ENCODE results near the gene EXOC6B. TPM values are rescaled to one million over a fixed set of nuclear protein-coding genes. Genes with fewer than 3 reads are reported as not detected.

EXOC6B gene
- total RNA-seq, 2 experiments from 2014 or later: 16.9 to 17.5 TPM

GRCh38 chr2:72191441-72191840 is 634.4 kb downstream of the EXOC6B start:
- no peak overlapping the region for H3K27ac ChIP-seq (ENCODE audit: low read depth in 1 of 2, low read length in 2 of 2)
- Mint-ChIP-seq H3K9me3 (no peaks in the 10 kb centered on the region), H3K36me3 (ENCODE audit: low read depth) (peaks cover 18% of the 10 kb centered on the region), H3K27ac (no peak overlapping the region), H3K4me3 (no peak overlapping the region), H3K27me3 (no peaks in the 10 kb centered on the region), H3K4me1 (ENCODE audit: low read depth) (no peaks in the 10 kb centered on the region)
- H3K4me1 ChIP-seq (ENCODE audit: insufficient read depth, low read length): no peaks in the 10 kb centered on the region
- H3K9me3 ChIP-seq (ENCODE audit: control insufficient read depth in 1 of 2, insufficient read depth in 1 of 2, low read length in 2 of 2): peaks cover 0 to 15% of the 10 kb centered on the region in 2 experiments
- no peaks in the 10 kb centered on the region for H3K36me3 ChIP-seq (ENCODE audit: insufficient read depth, low read length)
- intact Hi-C loops (cut with DNase I, micrococcal nuclease): no loop called here
- H3K4me3 ChIP-seq (ENCODE audit: low read length): no peak overlapping the region
- no peaks in the 10 kb centered on the region for H3K27me3 ChIP-seq (ENCODE audit: control insufficient read depth in 1 of 2, insufficient read depth in 2 of 2, low read length in 2 of 2)
- DNase-seq (no peak), ATAC-seq (ENCODE audit: poor library complexity) (no peak)
- ChIA-PET CTCF (no interaction called here), POLR2A (interaction anchor here (0.6 kb wide), 1 partner anchor 27 kb away, joined by 3 read pairs; no protein-coding TSS in a partner anchor)
- TF ChIP-seq, protein P1, sequence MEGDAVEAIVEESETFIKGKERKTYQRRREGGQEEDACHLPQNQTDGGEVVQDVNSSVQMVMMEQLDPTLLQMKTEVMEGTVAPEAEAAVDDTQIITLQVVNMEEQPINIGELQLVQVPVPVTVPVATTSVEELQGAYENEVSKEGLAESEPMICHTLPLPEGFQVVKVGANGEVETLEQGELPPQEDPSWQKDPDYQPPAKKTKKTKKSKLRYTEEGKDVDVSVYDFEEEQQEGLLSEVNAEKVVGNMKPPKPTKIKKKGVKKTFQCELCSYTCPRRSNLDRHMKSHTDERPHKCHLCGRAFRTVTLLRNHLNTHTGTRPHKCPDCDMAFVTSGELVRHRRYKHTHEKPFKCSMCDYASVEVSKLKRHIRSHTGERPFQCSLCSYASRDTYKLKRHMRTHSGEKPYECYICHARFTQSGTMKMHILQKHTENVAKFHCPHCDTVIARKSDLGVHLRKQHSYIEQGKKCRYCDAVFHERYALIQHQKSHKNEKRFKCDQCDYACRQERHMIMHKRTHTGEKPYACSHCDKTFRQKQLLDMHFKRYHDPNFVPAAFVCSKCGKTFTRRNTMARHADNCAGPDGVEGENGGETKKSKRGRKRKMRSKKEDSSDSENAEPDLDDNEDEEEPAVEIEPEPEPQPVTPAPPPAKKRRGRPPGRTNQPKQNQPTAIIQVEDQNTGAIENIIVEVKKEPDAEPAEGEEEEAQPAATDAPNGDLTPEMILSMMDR (IDR thresholded peaks at IDR 0.05): no peak

GRCh38 chr2:72185206-72185605 is 640.6 kb downstream of the EXOC6B start:
- TF ChIP-seq, protein P1 (IDR thresholded peaks at IDR 0.05): no peak
- Histone ChIP-seq H3K4me3 (ENCODE audit: low read length) (no peak overlapping the region), H3K36me3 (ENCODE audit: insufficient read depth, low read length) (no peaks in the 10 kb centered on the region), H3K27ac (ENCODE audit: low read depth in 1 of 2, low read length in 2 of 2) (no peak overlapping the region), H3K4me1 (ENCODE audit: insufficient read depth, low read length) (no peaks in the 10 kb centered on the region), H3K27me3 (ENCODE audit: control insufficient read depth in 1 of 2, insufficient read depth in 2 of 2, low read length in 2 of 2) (no peaks in the 10 kb centered on the region), H3K9me3 (ENCODE audit: control insufficient read depth in 1 of 2, insufficient read depth in 1 of 2, low read length in 2 of 2) (peaks cover 0 to 15% of the 10 kb centered on the region in 2 experiments)
- no peak for DNase-seq
- no peak for ATAC-seq (ENCODE audit: poor library complexity)
- ChIA-PET POLR2A (no interaction called here), CTCF (no interaction called here)
- no peak overlapping the region for H3K27ac Mint-ChIP-seq
- H3K4me3 Mint-ChIP-seq: no peak overlapping the region
- no peaks in the 10 kb centered on the region for H3K27me3 Mint-ChIP-seq
- no peaks in the 10 kb centered on the region for H3K4me1 Mint-ChIP-seq (ENCODE audit: low read depth)
- peaks cover 23% of the 10 kb centered on the region for H3K36me3 Mint-ChIP-seq (ENCODE audit: low read depth)
- H3K9me3 Mint-ChIP-seq: no peaks in the 10 kb centered on the region
- intact Hi-C loops (cut with DNase I, micrococcal nuclease): no loop called here

DNA sequence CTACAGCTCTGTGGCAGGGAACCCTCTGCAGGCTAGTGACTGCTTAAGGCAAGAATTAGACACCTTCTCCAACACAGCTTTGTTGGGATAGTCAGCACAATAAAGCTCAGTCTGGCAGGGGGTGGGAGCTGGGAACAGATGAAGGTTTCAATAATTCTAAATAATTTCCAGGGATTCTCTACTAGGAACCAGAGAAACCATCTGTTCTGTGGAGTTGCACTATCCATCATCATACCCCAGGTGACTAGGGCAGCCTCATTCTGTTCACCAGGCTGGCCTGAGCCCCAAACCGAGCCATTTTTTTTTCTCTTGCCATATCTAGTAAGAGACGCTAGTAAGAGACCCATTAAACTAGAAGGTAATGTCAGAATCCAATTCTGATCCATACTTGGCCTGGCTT is 642.4 kb downstream of the EXOC6B start:
- Mint-ChIP-seq H3K36me3 (ENCODE audit: low read depth) (peaks cover 35% of the 10 kb centered on the region), H3K27me3 (no peaks in the 10 kb centered on the region), H3K27ac (no peak overlapping the region), H3K4me1 (ENCODE audit: low read depth) (no peaks in the 10 kb centered on the region), H3K4me3 (no peak overlapping the region), H3K9me3 (no peaks in the 10 kb centered on the region)
- no peak for ATAC-seq (ENCODE audit: poor library complexity)
- Histone ChIP-seq H3K9me3 (ENCODE audit: control insufficient read depth in 1 of 2, insufficient read depth in 1 of 2, low read length in 2 of 2) (peaks cover 0 to 15% of the 10 kb centered on the region in 2 experiments), H3K36me3 (ENCODE audit: insufficient read depth, low read length) (peaks cover 10% of the 10 kb centered on the region), H3K4me1 (ENCODE audit: insufficient read depth, low read length) (no peaks in the 10 kb centered on the region), H3K27ac (ENCODE audit: low read depth in 1 of 2, low read length in 2 of 2) (no peak overlapping the region), H3K4me3 (ENCODE audit: low read length) (no peak overlapping the region), H3K27me3 (ENCODE audit: control insufficient read depth in 1 of 2, insufficient read depth in 2 of 2, low read length in 2 of 2) (no peaks in the 10 kb centered on the region)
- intact Hi-C loops (cut with DNase I, micrococcal nuclease): no loop called here
- TF ChIP-seq, protein P1 (IDR thresholded peaks at IDR 0.05): no peak
- ChIA-PET POLR2A (no interaction called here), CTCF (no interaction called here)
- no peak for DNase-seq
